A673 (cell line): ENCODE measurements around the gene VSIG10L.

Experiments
- CTCF ChIP-seq: fragments of 300-800, 200-600 bp; sonication (generic); conservative IDR thresholded peaks from 2 replicates; pipeline ENCODE4 v1.5.1; 2017; ENCODE audit warnings: low read depth, mild to moderate bottlenecking, antibody characterized with exemption, low read length, moderate library complexity, mixed read lengths
- EZH2 ChIP-seq: fragments of 200-600 bp; sonication (generic); IDR thresholded peaks from 2 replicates; pipeline ENCODE4 v1.6.1; 2017; ENCODE audit warnings: borderline replicate concordance, low read depth, mild to moderate bottlenecking, mixed read lengths, antibody characterized with exemption, low read length; ENCODE audit not compliant: poor library complexity, severe bottlenecking

- TF ChIP-seq CTCF (no peak), EZH2 (no peak)
Observed at GRCh38 chr19:51391073-51391611, 49.2 kb upstream of the VSIG10L start.
